C1 segment of cervical spinal cord (tissue), 14 donors: Measurements from ENCODE around the gene MCAT.

ENCODE experiments used
- DNase-seq, 14 donors: peaks; one replicate each; lab custom pipeline; 2025; lab: John Stamatoyannopoulos, UW

The MCAT gene, protein sequence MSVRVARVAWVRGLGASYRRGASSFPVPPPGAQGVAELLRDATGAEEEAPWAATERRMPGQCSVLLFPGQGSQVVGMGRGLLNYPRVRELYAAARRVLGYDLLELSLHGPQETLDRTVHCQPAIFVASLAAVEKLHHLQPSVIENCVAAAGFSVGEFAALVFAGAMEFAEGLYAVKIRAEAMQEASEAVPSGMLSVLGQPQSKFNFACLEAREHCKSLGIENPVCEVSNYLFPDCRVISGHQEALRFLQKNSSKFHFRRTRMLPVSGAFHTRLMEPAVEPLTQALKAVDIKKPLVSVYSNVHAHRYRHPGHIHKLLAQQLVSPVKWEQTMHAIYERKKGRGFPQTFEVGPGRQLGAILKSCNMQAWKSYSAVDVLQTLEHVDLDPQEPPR

GRCh38 chr22:43142880-43143562 lies at the start of gene MCAT:
MCAT (minus strand) TSS chr22:43143398; CDS start chr22:43143348, 50 bp downstream.
- DNase-seq = peak; percentile 25 to 90 (median 76)

GRCh38 chr22:43191831-43192230 lies 48.6 kb upstream of the MCAT start:
- DNase-seq = no peak

- no peak for DNase-seq
Measured at GRCh38 chr22:43188829-43189545, 45.8 kb upstream of the MCAT start.

DNA sequence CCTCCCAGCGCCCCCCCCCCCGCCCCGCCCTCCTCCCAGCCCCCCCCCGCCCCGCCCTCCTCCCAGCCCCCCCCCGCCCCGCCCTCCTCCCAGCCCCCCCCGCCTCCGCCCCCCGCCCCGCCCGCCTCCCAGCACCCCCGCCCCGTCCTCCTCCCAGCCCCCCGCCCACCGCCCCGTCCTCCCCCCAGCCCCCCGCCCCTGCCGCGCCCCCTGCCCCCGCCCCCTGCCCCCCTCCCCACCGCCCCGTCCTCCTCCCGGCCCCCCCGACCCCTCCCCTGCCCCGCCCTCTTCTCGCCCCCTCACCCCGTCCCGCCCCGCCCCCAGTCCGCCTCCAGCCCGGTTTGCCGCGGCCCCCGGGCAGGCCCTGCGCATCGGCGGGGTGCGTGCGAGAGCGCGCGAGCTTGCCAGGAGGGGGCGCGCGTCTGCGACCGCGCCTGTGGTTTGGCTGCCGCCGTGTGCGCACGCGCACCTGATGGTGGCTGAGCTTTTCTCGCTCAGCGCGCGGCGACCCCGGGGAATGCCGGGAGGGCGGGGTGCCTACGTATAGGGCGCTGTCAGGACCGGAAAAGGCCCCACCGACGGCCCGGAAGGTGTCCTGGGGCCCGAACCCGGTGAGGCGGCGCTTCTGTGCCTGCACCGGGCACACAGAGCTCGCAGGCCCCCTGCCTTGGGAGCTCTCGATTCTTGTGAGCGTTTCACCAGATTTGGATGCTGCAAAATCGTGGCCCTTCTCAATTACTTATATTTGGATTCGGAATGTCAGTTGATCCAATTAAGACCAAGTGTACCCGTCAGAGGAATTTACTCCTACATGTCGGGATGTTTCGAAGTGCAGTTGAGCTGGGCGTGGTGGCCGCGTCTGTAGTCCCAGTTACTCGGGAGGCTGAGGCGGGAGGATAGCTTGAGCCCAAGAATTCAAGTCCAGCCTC lies 44.2 kb upstream of the MCAT start:
- DNase-seq = peak; percentile 45 to 96 (median 89)

DNA sequence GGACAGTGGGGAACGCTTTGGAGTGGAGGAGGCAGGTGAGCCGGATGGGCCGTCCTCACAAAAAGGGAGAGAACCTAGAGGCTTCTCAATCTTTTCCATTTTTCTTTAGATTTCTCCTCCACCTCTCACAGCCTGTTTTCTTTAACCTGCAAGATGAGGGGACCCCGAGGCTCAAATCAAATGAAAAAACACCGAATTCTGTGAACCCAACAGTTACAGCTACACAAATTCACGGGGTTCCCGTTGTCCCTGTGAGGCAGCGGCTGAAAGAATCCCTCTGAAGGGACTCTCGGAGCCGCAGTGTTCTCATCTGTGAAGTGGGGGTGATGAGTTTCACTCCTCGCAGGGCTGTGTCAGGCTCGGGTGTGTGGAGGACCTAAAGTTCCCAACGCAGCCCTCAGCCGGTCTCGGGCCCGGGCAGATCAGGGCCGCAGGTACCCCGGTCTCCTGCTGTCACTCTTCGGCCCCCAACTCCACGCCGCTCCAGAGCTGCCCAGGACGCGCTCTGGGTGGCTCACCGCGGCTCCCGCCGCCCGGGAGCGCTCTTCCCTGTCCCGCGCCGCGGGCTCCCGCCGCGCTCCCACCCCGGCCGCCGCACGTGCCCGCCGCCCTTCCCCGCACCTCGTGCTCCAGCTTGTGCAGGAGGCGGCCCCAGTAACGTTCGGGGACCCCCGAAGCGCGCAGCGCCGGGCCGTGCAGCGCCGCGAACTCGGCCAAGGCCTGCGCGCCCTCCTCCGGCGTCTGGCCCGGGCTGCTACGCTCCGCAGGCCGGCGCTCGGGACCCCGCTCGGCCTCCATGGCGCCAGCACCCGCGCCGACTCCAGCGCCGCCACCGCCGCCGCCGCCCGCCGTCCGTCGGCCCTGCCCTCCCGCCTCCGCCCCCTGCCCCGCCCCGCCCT lies 43.3 kb upstream of the MCAT start, which contains the start of gene TTLL12:
TSS of gene TTLL12 (minus strand) at position 863 of the 899 bp plus-strand sequence. CDS start at position 798, 65 bp downstream.
- DNase-seq = peak in 10 of 14 donors; percentile 15 to 75 (median 43)

DNA sequence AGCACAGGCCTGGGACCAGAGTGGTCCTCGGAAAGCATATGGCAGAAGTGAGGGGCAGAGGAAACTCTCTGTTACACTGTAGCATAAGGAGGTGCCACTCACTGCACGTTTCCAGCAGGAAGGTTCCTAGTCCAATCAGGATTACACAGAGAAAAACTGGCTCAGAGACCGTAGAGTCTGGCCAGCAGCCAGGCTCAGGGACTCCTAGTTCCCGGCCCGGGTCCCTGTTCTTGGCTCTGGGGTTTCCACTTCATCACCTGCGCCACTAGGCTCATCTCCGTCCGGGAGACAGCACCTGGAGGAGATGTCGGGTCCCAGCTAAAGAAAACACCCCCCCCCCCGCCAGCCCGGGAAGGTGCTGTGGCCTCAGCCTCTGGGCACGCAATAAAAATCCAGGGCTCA lies 42.7 kb upstream of the MCAT start:
- peak in 4 of 14 donors; percentile 4 to 82 (median 20) for DNase-seq

- DNase-seq = no peak
Measured at GRCh38 chr22:43183496-43184277, 40.5 kb upstream of the MCAT start.

DNA sequence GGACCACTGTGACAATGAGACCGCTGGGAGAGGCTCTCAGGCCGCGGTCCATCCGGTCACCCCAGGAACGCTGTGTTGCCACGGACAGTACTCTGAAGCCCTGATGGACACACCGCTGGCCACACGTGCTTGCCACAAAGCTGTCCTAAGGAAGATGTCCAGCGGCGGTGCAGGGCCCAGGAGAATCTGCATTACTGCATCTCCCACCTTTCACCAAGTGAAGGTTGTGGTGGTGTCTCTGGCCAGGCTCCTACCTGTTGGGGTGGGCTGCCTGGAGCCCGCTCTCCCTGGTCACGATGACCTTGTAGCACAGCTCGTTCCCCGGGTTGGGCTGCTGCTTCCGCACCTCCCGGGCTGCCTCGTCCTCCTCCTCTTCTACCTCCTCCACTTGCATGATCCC lies 39.5 kb upstream of the MCAT start:
- DNase-seq = no peak

- no peak for DNase-seq
Measured at GRCh38 chr22:43182118-43182517, 38.9 kb upstream of the MCAT start.

DNA sequence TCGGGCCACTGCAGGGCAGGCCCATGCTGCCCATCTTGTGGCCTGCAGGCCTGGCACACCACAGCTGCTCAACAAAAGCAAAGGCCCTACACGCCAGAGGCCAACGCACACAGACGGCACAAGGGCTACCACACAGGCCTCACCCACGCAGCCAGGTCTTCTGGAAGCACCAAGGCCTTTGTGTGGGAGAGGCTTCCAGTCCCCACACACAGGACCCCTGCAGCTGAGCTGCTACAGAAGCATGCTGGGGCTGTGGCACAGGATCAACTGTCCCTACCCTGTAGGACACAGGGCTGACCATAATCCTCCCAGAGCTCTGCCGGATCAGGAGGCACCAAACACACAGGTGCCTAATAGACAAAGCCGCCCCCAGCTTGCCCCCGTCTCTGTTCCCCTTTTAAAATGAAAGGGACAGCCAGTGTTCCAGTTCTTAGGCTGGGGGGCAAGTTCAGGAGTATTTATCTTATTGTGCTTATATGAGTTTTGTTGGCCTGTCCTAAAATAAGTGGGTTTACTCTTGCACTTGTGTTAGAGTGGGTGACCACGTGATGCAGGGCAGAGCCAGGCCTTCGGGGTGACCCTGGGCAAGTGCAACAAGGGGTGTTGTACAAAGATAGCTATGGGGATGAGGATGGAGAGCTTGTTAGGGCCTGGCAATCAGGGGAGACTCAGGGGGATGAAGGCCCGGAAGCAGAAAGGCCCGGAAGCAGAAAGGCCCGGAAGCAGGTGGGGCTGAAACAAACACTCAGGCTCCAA lies 38.3 kb upstream of the MCAT start:
- DNase-seq = no peak

GRCh38 chr22:43180670-43181069 lies 37.5 kb upstream of the MCAT start:
- DNase-seq = no peak

GRCh38 chr22:43179911-43180195 lies 36.7 kb upstream of the MCAT start:
- no peak for DNase-seq

DNA sequence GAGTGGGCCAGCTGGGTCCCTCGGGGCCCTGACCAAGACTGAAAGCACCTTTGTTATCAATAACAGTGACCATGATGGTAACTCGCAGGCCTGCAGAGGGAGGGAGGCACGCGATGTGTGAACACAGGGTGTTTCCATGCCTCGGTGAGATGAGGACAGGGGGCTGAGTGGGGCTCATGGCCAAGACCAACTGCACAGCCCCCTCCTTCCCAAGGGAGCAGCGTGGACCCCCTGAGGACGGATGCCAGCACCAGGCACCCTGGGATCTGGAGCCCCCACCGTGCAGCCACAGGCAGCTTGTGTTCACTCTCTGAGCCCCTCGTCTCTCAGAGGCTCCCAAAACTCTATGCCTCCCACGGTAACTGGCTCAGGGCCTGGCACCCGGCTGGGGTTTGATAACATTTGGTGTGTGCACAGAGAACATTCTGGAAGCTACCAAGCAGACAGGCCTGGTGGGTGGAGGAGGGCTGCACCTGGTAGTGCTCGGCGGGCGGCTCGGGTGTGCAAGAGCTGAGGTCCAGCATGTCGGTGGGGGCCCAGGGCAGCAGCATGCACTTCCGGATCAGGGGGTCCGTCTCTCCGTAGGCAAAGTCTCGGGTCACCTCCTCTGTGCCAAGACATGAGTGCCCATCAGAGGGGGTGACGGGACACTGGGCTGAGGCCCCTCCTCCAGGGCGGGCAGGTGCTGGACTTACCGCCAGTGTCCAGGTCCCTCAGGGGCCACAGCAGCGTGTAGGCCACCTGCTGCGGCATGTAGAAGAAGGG lies 36.1 kb upstream of the MCAT start:
- no peak for DNase-seq

DNA sequence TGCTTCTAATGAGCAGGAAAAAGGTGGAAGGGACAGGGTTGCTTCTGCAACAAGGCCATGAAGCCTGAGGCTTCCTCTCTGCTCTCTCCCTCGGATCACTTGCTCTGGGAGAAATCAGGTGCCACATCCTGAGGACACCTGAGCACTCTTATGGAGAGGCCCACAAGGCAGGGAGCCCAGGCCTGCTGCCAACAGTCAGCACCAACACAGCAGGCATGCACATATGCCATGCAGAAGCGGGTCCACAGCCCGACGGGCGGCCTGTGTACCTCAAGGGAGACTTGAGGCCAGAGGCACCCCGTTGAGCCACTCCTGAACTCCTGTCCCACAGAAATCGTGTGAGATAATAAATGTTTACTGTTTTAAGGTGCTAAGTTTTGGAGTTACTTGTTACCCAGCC lies 34.3 kb upstream of the MCAT start:
- no peak for DNase-seq

GRCh38 chr22:43176090-43176489 lies 32.9 kb upstream of the MCAT start:
- no peak for DNase-seq

- no peak for DNase-seq
Measured at GRCh38 chr22:43174941-43175531, 31.8 kb upstream of the MCAT start.

- no peak for DNase-seq
Measured at GRCh38 chr22:43173976-43174720, 30.9 kb upstream of the MCAT start.
